ENCODE data around the gene BRD4.

BRD4 gene

GRCh38 chr19:15331419-15332310 lies 674 bp downstream of the BRD4 start:
- peak overlapping the region; percentile 86 for H3K4me3 ChIP-seq (ENCODE audit: low read depth, low read length)
- TF ChIP-seq CTCF (IDR thresholded peaks at IDR 0.05; ENCODE audit: low read depth, low read length) = no peak

- no peak for TF ChIP-seq CTCF (IDR thresholded peaks at IDR 0.05; ENCODE audit: low read depth, low read length)
- H3K4me3 ChIP-seq (ENCODE audit: low read depth, low read length) = peak overlapping the region; percentile 86
These were observed 1.4 kb downstream of the BRD4 start for GRCh38 chr19:15330801-15331418.

GRCh38 chr19:15328312-15328711 lies 4.0 kb downstream of the BRD4 start:
- TF ChIP-seq CTCF (IDR thresholded peaks at IDR 0.05; ENCODE audit: low read depth, low read length) = no peak

GRCh38 chr19:15324791-15325519 lies 7.4 kb downstream of the BRD4 start:
- no peak for TF ChIP-seq CTCF (IDR thresholded peaks at IDR 0.05; ENCODE audit: low read depth, low read length)

More at GRCh38 chr19:15328312-15328711, 4.0 kb downstream of the BRD4 start:
- H3K4me3 ChIP-seq (ENCODE audit: low read depth, low read length) = no peak overlapping the region

DNA sequence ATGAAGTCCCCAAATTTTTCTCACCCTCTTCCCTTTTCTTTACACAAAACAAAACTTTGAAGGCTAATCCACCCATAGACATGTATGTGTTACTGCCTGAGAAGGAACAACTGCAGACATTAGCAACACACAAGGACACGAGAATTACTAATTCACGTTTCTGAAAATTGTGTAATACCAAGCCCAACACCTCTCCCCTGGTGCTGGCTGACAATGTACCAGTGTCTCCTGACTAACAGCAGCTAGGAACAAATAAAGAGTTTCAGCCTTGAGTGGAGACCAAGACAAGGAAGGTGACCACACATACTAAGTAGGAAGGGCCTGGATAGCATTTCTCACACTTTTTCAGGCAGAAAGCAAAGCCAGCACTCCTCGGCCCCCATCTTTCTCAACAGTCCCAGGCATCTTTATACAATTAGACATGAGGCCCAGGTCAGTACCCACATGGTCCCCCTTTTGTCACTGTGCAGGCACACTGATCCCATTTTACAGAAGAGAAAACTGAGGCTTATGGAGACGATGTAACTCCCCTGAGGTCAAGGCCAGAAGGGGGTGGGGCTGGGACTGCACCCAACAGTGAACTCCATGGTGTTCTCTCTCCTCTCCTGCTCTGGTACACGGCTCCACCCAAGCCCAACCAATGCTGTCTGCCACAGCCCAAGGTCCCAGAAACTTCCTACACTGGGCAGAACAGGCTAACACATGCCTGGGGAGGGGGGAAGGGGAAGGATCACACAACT lies 8.7 kb downstream of the BRD4 start:
- no peak overlapping the region for H3K4me3 ChIP-seq (ENCODE audit: low read depth, low read length)
- TF ChIP-seq CTCF (IDR thresholded peaks at IDR 0.05; ENCODE audit: low read depth, low read length) = no peak

More at GRCh38 chr19:15324791-15325519, 7.4 kb downstream of the BRD4 start:
- no peak overlapping the region for H3K4me3 ChIP-seq (ENCODE audit: low read depth, low read length)

GRCh38 chr19:15321739-15322138 lies 10.6 kb downstream of the BRD4 start:
- no peak for TF ChIP-seq CTCF (IDR thresholded peaks at IDR 0.05; ENCODE audit: low read depth, low read length)
- H3K4me3 ChIP-seq (ENCODE audit: low read depth, low read length) = no peak overlapping the region

Data from WI38 (cell line).